GM21447 (cell line): ENCODE measurements around the gene POLR3A.
"Not testable (repeated sequence)": the region's sequence is repeated elsewhere in the genome, so short reads cannot be mapped to it uniquely, and the experiment has no call there.

Experiments used
- ATAC-seq: cut with Tn5 transposase; IDR thresholded peaks from one replicate; pipeline ENCODE4 v1.9.1; 2021; ENCODE audit not compliant: unreplicated experiment

The POLR3A gene

DNA sequence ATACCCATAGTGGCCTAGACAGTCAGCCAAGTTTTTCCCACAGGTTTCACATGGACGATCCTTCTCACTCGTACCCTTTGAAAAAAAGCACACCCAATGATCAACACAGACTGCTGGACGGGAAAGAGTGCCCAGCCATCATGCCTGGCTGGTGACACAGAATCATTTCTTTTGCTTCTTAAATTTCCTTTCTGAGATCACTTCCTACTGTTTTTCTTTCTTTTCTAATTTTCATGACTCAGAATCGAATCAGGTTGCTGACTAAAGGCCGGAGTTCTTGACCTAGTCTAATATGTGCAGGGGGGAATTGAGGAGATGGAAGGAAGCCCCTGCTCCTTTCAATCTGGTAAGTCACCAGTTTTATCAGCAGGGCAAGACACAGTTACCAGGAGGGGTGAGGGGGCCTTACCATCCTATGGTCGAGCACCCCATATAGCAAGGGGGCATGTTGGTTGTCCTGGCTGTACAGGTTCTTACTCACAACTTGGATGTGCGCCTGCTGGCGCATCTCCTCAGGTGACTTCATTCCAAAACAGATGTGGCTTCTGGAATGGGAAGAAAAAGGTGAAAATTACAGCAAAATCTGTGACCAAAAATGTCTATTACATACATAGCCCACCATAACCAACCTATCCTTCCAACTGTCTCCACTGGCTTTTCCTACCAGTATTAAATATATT is 3.5 kb downstream of the POLR3A start:
- no peak for ATAC-seq

DNA sequence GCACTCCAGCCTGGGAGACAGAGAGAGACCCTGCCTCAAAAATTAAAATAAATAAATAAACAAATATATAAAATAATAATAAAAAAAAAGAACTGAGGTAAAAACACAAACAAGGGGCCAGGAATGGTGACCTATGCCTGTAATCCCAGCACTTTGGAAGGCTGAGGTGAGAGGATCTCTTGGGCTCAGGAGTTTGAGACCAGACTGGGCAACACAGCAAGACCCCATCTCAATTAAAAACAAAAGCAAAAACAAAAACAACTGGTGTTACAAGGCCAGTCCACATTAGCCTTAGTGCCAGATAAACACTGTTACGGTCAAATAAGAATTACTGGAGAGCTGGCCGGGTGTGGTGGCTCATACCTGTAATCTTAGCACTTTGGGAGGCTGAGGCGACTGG is 5.6 kb downstream of the POLR3A start:
- ATAC-seq: no peak

DNA sequence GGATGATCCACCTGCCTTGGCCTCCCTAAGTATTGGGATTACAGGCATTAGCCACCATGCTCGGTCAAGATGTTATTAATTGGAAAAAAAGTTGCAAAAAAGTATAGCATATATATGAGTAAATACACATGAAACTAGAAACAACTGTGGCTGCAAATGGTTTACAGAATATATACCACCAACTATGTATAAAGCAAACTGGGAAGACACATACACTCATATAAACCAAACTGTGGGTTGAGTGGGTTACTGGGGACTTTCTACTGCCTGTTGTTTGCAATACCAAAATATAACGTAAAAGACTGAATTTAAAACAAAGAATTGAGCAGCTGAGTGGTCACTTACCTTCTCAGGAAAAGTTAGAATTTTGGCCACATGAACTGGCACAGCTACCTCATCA is 8.1 kb downstream of the POLR3A start:
- no peak for ATAC-seq

DNA sequence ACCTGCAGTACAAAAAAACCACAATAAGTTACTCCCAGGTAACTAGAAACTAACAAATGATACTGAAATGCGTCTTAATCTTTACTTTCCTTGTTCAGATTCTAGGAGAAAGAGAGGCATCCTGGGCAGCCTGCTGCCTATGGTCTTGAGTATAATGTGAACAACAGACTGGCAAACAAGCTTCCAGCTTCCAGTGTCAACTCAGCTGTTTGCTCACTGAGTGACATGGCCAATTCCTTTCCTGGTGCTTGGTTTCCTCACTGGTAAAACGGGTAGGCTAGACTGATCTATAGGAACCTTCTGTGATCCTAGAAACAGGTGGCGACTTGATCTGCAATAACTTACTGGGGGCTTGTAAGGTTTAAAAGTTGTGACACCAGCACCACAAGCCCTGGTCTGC is 10.1 kb downstream of the POLR3A start:
- no peak for ATAC-seq

DNA sequence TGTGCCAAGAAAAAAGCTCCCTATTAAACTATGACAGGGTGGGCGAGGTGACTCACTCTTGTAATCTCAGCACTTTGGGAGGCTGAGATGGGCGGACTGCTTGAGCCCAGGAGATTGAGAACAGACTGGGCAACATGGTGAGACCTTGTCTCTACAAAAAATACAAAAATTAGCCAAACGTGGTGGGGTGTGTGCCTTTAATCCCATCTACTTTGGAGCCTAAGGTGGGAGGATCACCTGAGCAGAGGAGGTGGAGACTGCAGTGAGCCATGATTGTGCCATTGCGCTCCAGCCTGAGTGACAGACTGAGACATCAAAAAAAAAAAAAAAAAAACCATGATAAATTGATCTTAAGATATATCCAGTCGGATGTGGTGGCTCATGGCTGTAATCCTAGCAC is 11.5 kb downstream of the POLR3A start:
- ATAC-seq: no peak

DNA sequence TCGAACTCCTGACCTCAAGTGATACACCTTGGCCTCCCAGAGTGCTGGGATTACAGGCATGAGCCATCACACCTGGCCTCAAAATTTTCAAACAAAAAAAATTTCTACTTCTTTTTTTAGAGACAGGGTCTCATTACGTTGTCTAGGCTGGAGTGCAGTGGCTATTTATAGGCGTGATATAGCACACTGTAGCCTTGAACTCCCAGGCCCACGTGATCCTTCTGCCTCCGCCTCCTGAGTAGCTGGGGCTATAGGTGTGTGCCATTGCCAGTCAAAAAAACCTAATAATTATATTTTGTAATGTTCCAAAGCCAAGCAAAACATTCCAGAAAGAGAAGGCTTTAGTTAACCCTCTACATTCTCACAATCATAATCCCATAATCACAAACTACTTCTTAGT is 13.8 kb downstream of the POLR3A start:
- ATAC-seq: no peak

DNA sequence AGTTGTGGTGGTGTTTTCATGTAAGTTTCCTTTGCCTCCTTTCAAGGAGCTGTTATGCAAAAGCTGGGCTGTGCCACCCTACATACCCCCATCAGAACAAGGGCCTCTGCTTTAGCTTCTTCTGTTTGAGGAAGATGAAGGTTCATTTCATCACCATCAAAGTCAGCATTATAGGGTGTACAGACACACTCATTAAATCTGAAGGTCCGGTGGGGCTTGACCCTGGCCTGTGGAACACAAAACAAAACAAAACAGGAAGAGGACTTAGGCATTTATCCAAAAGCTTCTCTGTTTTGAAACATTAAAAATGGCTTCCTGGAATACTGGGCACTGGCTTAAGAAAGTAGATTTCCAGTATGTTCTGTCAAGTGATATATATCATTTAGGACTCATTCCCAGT is 15.8 kb downstream of the POLR3A start:
- ATAC-seq: no peak

DNA sequence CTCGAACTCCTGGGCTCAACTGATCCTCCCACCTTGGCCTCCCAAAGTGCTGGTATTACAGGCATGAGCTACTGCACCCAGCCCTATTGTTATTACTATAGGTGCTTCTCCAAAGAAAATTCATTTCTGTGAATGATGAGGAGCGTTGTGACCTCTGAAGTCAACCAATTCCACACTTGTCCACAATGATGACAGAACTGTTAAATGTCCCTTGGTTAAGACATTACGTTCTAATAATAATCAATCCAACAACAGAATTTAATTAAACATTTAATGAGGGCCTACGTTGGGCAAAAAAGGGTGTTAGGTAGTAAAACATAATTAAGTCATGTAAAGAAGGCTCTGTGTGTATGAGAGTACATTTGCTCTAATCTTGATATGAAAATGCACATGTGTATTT is 18.2 kb downstream of the POLR3A start:
- no peak for ATAC-seq

DNA sequence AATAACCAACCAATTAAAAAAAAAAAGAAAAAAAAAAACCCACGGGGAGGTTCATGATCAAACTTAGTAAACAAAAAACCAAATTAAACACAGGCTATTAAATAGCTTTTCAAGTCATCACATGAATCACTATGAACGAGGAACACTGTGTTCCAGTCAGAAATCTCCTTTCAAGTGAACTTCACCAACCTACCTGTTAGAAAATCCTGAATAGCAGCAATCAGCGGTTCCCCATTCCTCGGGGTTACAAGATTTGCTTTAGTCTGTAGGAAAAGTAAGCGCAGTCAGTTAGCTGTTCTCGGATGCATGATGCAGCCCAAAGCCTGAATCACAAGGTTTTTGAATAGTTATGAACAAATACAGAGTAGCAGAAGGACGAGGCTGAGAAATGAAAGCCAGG is 19.0 kb downstream of the POLR3A start:
- no peak for ATAC-seq

DNA sequence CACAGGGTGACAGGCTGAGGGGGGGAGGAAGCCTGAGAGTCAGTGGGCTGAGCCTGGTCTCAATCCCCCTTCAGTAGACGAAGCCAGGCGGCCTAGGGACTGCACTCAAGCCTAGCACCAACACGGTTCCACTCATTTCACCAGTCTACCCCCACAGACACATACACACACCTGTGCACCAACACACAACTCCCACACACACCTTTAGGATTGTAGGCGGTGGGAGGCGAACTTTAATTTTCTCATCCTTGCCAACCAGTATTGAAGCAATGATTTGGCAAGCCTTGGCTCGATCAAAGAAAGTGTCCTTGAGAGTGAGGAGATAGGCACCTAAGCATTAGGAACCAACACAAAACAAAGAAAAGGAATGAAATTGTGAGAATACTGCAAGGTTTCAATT is 19.7 kb downstream of the POLR3A start:
- no peak for ATAC-seq

DNA sequence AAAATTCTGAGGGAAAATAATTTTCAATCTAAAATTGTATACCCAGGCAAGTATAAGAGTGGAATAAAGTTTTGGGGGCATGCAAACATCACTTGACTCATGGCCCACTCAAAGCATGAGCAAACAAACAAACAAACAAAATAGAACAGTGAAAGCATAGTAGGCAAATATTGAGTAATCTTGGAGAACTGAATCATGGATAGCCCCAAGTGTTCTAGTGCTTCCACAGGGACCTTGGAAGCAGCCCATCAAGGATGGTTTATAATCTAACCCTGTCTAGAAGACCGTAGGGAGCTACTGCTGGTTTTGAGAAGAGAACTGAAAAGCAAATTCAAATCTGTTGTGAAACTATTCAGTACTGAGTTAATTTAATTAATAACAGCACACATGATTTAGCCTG is 22.1 kb downstream of the POLR3A start:
- ATAC-seq: no peak

DNA sequence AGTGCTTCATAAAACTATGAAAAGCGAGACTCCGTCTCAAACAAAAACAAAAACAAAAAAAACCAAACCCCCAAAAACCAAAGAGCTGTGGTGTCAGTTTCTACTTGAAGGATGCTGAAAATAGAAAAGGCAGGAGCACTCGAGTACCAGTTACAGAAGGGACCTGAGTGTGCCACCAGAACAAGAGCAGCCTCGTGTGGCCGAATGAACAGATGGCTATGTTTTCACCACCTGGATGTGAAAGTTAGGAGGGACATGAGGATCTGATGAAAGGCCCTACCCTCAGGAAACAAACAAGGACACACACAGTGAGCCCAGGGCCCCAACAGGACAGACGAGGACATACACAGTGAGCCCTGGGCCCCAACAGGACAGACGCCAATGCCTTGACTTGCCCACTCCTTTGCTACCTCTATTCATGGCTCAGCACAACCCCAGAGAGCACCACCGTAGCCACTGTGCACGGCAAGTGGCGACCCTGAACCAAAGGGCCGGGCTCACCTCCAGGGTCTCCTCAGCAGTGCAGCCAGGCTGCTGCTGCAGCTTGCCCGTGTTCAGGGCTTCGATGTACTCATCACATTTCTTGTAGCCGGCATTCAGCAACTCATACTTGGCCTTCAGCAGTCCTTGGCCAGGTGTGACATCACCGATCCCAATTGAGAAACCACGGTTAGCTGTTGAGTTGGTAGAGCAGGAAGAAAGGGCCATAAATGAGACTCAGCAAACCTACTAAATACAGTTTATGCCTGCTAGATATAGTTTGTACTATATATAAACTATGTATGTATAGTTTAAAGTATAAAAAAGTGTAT is 24.9 kb downstream of the POLR3A start:
- no peak for ATAC-seq

DNA sequence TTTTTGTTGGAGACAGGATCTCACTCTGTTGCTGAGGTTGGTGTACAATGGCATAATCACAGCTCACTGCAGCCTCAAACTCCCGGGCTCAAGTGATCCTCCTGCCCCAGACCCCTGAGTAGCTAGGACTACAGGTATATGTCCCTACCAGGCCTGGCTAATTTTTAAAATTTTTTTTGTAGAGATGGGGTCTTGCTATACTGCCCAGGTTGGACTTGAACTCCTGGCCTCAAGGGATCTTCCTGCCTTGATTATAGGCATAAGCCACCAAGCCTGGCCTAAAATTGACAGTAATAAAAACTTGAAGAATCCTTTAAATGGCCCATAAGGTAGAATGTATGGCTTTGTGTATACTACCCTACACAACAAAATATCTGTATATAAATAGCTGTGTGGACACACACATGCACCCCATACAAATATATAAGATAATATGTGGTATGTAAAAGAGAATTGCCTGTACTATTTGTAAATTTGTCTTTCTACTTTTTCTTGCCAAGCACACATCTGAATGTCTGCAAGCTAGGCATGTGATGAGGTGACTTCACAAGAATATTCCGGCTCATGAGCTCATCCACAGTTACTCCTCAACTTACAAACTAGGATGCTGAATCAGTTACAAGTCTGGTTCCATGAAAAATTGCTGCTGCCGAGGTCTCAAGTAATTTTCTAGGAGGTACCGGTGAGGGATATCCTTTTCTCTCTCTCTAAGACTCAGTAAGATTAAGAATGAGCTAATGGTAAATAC is 26.6 kb downstream of the POLR3A start:
- ATAC-seq: no peak

DNA sequence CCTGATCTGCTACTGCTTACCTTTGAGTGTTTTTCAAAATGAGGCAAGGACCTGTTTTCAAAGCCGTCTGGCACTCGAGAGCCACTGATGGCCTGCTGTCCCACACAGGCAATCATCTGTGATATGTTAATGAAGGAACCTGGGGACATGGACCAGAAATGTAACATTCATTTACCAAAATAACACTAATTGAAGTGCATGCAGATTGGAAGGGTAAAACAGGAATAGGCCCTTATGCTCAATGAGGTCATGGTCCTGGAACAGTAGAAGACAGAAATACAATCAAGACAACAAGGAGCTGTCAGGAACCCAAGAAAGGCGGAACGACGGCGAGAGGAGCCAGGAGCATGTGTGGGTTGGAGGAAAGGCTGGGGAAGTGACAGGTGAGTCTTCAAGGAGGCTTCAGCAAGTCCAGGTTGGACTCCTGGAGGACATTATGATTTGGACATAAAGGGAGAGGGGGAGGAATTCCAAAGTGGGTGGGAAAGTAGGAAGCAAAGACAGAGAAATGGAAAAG is 28.3 kb downstream of the POLR3A start:
- ATAC-seq: no peak

DNA sequence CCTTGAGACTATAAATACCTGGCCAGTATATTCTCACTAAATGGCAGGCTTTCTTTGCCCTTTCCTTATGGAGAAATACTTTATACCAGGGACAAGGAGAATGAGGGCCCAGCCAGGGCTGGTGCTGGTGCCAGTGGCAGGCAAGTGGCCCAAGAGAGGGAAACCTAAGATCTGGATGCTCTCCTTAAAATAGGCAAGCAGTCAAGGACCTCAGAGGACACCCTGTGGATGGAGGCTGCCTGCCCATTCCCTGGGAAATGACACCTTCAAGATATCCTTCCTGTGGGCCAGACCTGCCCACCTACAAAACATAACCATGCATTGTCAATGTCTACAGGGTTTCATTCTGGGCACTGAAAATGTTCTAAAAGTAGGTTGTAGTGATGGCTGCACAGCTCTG is 29.1 kb downstream of the POLR3A start:
- ATAC-seq: no peak

DNA sequence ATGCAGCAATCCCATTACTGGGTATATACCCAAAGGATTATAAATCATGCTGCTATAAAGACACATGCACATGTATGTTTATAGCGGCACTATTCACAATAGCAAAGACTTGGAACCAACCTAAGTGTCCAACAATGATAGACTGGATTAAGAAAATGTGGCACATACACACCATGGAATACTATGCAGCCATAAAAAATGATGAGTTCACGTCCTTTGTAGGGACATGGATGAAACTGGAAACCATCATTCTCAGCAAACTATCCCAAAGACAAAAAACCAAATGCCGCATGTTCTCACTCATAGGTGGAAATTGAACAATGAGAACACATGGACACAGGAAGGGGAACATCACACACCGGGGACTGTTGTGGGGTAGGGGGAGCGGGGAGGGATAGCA is 30.5 kb downstream of the POLR3A start:
- ATAC-seq: not testable (repeated sequence)

DNA sequence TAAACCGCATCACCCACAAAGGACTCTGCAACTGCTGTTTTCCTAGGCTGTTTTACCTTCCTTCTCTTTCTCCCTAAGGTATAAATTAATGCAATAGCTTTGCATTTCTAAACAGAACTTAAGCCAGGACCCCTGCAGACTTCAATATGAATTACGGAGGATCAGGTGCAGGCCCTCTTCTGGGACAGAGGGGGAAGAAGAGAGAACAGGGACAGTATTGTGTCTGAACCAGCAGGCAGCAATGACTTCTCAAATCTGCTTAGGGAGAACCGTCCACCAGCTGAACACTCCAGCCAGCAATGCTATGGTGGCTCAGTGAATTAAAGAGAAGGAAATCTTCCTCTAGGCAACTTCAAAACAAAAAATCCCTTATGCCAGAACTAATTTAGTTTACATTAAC is 35.7 kb downstream of the POLR3A start:
- ATAC-seq: no peak

DNA sequence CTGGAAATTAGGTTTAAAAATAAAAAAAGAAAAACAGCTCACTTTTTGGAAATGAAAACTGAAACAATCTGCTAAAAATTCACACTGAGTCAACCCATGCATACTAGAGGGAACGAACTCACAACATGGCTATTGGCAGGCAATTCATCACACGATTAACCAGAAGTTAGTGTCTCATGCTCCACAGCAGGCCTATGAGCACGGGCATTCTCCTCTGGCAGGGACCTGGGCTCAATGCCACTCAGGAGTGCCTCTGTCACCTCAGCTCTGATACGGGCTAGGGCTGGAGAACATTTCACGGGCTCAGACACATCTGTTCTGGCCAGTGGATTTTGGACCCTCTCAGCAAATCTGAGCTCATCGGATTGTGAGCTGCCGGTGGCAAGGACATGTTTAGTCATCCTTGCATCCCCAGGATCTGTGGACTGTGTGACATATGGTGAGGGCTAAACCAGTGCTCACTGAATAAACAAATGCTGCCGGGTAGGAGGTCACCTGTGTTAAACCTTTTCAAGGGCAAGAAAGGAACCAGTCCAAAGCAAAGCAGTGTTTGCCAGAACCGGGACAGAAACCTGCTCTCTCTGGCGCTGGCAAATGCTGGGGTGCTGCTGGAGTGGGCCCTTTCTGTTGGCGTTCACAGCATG is 40.1 kb downstream of the POLR3A start:
- no peak for ATAC-seq

DNA sequence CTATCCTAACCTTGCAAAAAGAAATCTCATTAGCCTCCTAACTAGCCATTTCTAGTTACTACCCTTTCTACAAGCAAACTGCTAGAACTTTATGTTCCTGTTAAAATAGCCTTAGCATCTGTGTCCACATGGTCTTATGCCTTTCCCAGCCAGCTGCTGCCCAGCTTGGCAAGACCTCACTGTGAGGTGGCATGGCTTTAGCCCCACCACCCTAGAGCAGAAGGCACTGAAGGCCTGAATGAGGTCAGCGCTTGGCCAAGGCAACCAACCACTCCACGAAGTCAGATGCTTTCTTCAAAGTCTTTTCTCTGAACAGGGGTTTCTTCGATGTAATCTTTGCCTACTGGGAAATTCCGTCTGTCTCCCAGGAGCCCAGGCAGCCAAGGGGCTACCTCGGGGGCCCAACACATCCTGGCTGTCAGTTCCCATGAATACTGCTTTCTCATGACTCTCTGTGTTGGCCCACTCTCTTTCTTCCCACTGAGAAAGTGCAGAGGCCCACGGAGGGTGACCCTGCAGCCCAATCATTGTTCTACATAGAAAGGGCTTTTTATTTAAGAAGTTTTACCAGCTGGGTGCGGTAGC is 41.6 kb downstream of the POLR3A start:
- ATAC-seq: no peak

DNA sequence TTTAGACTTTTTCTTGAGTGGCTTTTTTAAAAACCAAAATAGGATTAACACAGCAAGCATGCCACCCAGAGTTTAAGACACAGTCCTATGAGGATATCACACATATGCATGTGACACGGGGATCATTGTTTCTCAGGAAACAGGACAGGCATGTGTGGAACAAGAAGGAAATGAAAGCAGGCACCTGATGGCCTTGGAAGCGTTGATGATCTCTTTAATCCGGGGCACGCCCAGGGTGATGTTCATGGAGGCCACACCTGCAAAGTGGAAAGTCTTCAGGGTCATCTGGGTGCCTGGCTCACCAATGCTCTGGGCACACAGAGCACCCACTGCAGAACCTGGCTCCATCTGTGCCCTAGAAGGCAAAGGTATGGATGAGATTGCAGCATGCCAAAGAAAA is 44.3 kb downstream of the POLR3A start:
- ATAC-seq: no peak
